Measurements from ENCODE around the gene EYS. TPM values are rescaled to one million over a fixed set of nuclear protein-coding genes. Genes with fewer than 3 reads are reported as not detected.

EYS gene
- total and polyA plus RNA-seq, 2 of the 13 experiments (the other 11 are each of a cell fraction or from before 2014, with no cell fraction given): 0.04 to 0.07 TPM

GRCh38 chr6:64850121-64850520 is 856.9 kb downstream of the EYS start:
- H2AFZ ChIP-seq (ENCODE audit: low read length): no peak overlapping the region
- H3K4me1 ChIP-seq (ENCODE audit: insufficient read depth, low read length): no peaks in the 10 kb centered on the region
- ChIA-PET CTCF (ENCODE audit: low intra/inter-chr PET ratio, low total read pairs) (no interaction called here), POLR2A (no interaction called here)
- H3K79me2 ChIP-seq (ENCODE audit: insufficient read depth, low read length): no peaks in the 10 kb centered on the region
- in situ Hi-C loops (cut with HindIII; ENCODE audit: extremely low pct_ligation_motif_present, low pct_unique_long_range_greater_than_20kb): no loop called here
- no peak overlapping the region for H3K4me2 ChIP-seq (ENCODE audit: low read depth, low read length)
- no TSS peak for BruUV-seq (replicated peaks)
- no peaks in the 10 kb centered on the region for H3K27me3 ChIP-seq (ENCODE audit: control insufficient read depth in 1 of 2, insufficient read depth in 2 of 2, low read length in 2 of 2)
- H3K4me3 ChIP-seq (replicated peaks in 1 of 3; ENCODE audit: insufficient read depth in 1 of 3, low read depth in 2 of 3, low read length in 3 of 3): no peak overlapping the region
- H3K36me3 ChIP-seq (replicated peaks in 1 of 2; ENCODE audit: control insufficient read depth in 1 of 2, insufficient read depth in 2 of 2, low read length in 2 of 2): no peaks in the 10 kb centered on the region
- H3K27ac ChIP-seq (ENCODE audit: extremely low read length, insufficient read depth, low read length): no peak overlapping the region
- ATAC-seq (no peak), DNase-seq (ENCODE audit: low spot score) (no peak), FAIRE-seq (no peak)
- H3K9me3 ChIP-seq (ENCODE audit: low read length): no peaks in the 10 kb centered on the region
- TF ChIP-seq TFAP4 (IDR thresholded peaks at IDR 0.05; ENCODE audit: borderline replicate concordance, low read depth) (no peak), ZNF124 (CRISPR knock-in tag; IDR thresholded peaks at IDR 0.05) (no peak), MTF2 (CRISPR knock-in tag; IDR thresholded peaks at IDR 0.05; ENCODE audit: borderline replicate concordance) (no peak)
- no peaks in the 10 kb centered on the region for H4K20me1 ChIP-seq (ENCODE audit: insufficient read depth, low read length)
- WGBS (ENCODE audit: low lambda C conversion rate): 0% methylated on average over 1 of the region's 1 CpG
- no peak overlapping the region for H3K9ac ChIP-seq (ENCODE audit: insufficient read depth, low read depth, low read length)
- intact Hi-C loops (cut with micrococcal nuclease; ENCODE audit: unreplicated experiment): no loop called here

GRCh38 chr6:64848467-64848866 is 858.6 kb downstream of the EYS start:
- TF ChIP-seq TCF7L2 (IDR thresholded peaks at IDR 0.05; ENCODE audit: low read depth, low read length) (no peak), NFIB (CRISPR knock-in tag; IDR thresholded peaks at IDR 0.05; ENCODE audit: borderline replicate concordance) (no peak), POLR2A (IDR thresholded peaks at IDR 0.05; ENCODE audit: insufficient read depth in 1 of 2, low read depth in 2 of 2, low read length in 2 of 2) (no peak)
- DNase-seq (ENCODE audit: low spot score): no peak
- H3K4me3 ChIP-seq (replicated peaks in 1 of 3; ENCODE audit: insufficient read depth in 1 of 3, low read depth in 2 of 3, low read length in 3 of 3): no peak overlapping the region
- 2% methylated on average over 4 of the region's 4 CpGs for WGBS (ENCODE audit: low lambda C conversion rate)
- BruUV-seq (replicated peaks): no TSS peak
- H2AFZ ChIP-seq (ENCODE audit: low read length): no peak overlapping the region
- no peak overlapping the region for H3K27ac ChIP-seq (ENCODE audit: extremely low read length, insufficient read depth, low read length)
- no peaks in the 10 kb centered on the region for H4K20me1 ChIP-seq (ENCODE audit: insufficient read depth, low read length)
- H3K27me3 ChIP-seq (ENCODE audit: control insufficient read depth in 1 of 2, insufficient read depth in 2 of 2, low read length in 2 of 2): no peaks in the 10 kb centered on the region
- ATAC-seq: no peak
- no peaks in the 10 kb centered on the region for H3K79me2 ChIP-seq (ENCODE audit: insufficient read depth, low read length)
- intact Hi-C loops (cut with micrococcal nuclease; ENCODE audit: unreplicated experiment): no loop called here
- no peaks in the 10 kb centered on the region for H3K36me3 ChIP-seq (replicated peaks in 1 of 2; ENCODE audit: control insufficient read depth in 1 of 2, insufficient read depth in 2 of 2, low read length in 2 of 2)
- H3K4me1 ChIP-seq (ENCODE audit: insufficient read depth, low read length): no peaks in the 10 kb centered on the region
- no peak overlapping the region for H3K9ac ChIP-seq (ENCODE audit: insufficient read depth, low read depth, low read length)
- POLR2A ChIA-PET: no interaction called here
- in situ Hi-C loops (cut with HindIII; ENCODE audit: extremely low pct_ligation_motif_present, low pct_unique_long_range_greater_than_20kb): no loop called here
- CTCF ChIA-PET (ENCODE audit: low intra/inter-chr PET ratio, low total read pairs): no interaction called here
- FAIRE-seq: no peak
- no peak overlapping the region for H3K4me2 ChIP-seq (ENCODE audit: low read depth, low read length)
- H3K9me3 ChIP-seq (ENCODE audit: low read length): no peaks in the 10 kb centered on the region

Measured in HepG2 (cell line).